IPS-15b (cell line): ENCODE results near the gene MT1A.
"Not testable (repeated sequence)": the region's sequence is repeated elsewhere in the genome, so short reads cannot be mapped to it uniquely, and the experiment has no call there.

Experiments used
- H3K27me3 ChIP-seq: one replicate; pipeline ENCODE4 v1.6.1; 2013; ENCODE audit warnings: low read length; ENCODE audit not compliant: control insufficient read depth, insufficient read depth
- H3K36me3 ChIP-seq: one replicate; pipeline ENCODE4 v1.6.1; 2013; ENCODE audit warnings: low read length; ENCODE audit not compliant: control insufficient read depth, insufficient read depth
- H3K4me1 ChIP-seq: one replicate; pipeline ENCODE4 v1.6.1; 2013; ENCODE audit warnings: mild to moderate bottlenecking, low read length; ENCODE audit not compliant: control insufficient read depth, insufficient read depth
- H3K4me3 ChIP-seq: one replicate; pipeline ENCODE4 v1.5.1; 2013; ENCODE audit warnings: low read depth, low read length
- H3K9ac ChIP-seq: one replicate; pipeline ENCODE4 v1.6.1; 2013; ENCODE audit warnings: low read depth, mild to moderate bottlenecking, low read length
- H3K9me3 ChIP-seq: one replicate; pipeline ENCODE4 v1.6.1; 2013; ENCODE audit warnings: mild to moderate bottlenecking, low read length; ENCODE audit not compliant: control insufficient read depth, insufficient read depth

Gene MT1A

GRCh38 chr16:56613706-56614105 is 24.8 kb upstream of the MT1A start:
- Histone ChIP-seq H3K27me3 (peaks cover 88% of the 10 kb centered on the region), H3K9ac (no peak overlapping the region), H3K36me3 (no peaks in the 10 kb centered on the region), H3K4me1 (peaks cover 15% of the 10 kb centered on the region), H3K9me3 (no peaks in the 10 kb centered on the region), H3K4me3 (no peak overlapping the region)

- no peak overlapping the region for H3K4me3 ChIP-seq
- H3K4me1 ChIP-seq = peaks cover 11% of the 10 kb centered on the region
- no peaks in the 10 kb centered on the region for H3K36me3 ChIP-seq
- no peak overlapping the region for H3K9ac ChIP-seq
- H3K9me3 ChIP-seq = no peaks in the 10 kb centered on the region
- H3K27me3 ChIP-seq = peaks cover 88% of the 10 kb centered on the region
Measured at GRCh38 chr16:56614549-56614991, 23.9 kb upstream of the MT1A start.

- peaks cover 9% of the 10 kb centered on the region for H3K4me1 ChIP-seq
- H3K9me3 ChIP-seq = no peaks in the 10 kb centered on the region
- no peaks in the 10 kb centered on the region for H3K36me3 ChIP-seq
- H3K4me3 ChIP-seq = no peak overlapping the region
- no peak overlapping the region for H3K9ac ChIP-seq
- H3K27me3 ChIP-seq = peaks cover 88% of the 10 kb centered on the region
Measured at GRCh38 chr16:56615353-56615752, 23.1 kb upstream of the MT1A start.

DNA sequence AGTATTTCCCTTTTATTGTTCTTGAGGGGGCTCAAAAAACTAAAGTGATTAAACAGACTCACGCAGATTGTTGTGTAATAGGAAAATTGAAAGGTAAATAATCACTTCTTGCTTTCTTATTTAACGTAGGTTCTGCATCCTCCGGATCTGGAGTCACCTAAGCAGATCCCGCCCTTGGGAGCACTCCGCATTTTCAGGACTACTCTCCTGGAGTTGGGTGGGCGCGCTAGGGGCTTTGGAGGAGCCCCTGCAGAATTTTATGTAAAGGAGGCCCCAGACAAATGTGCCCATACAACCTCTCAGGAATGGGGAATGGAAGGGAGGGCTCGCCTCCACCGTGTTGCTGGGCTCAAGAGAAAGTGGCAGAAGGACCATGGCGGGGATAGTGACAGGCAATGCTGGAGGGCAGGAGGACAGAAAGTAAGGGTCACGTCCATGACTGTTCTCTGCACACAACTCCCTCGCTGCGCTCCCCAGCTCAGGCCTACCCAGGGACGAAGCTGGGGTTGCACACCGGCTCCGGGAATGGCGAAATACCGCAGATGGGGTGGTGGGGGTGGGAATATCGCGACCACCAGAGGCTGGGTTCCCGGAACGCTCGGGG is 21.8 kb upstream of the MT1A start:
- Histone ChIP-seq H3K27me3 (peaks cover 81% of the 10 kb centered on the region), H3K9me3 (no peaks in the 10 kb centered on the region), H3K4me3 (peak overlapping the region; percentile 67), H3K9ac (no peak overlapping the region), H3K4me1 (peaks cover 12% of the 10 kb centered on the region), H3K36me3 (no peaks in the 10 kb centered on the region)

GRCh38 chr16:56617212-56618085 is 21.0 kb upstream of the MT1A start:
- Histone ChIP-seq H3K9ac (no peak overlapping the region), H3K4me1 (peaks cover 17% of the 10 kb centered on the region), H3K36me3 (no peaks in the 10 kb centered on the region), H3K4me3 (peak overlapping the region; percentile 67), H3K9me3 (no peaks in the 10 kb centered on the region), H3K27me3 (peaks cover 80% of the 10 kb centered on the region)

- H3K4me3 ChIP-seq = peak overlapping the region; percentile 18
- H3K27me3 ChIP-seq = peaks cover 85% of the 10 kb centered on the region
- H3K9ac ChIP-seq = no peak overlapping the region
Measured at GRCh38 chr16:56618138-56618537, 20.3 kb upstream of the MT1A start.

GRCh38 chr16:56620339-56620897 is 18.0 kb upstream of the MT1A start:
- Histone ChIP-seq H3K9me3 (no peaks in the 10 kb centered on the region), H3K36me3 (no peaks in the 10 kb centered on the region), H3K9ac (no peak overlapping the region), H3K4me3 (no peak overlapping the region), H3K4me1 (peaks cover 17% of the 10 kb centered on the region), H3K27me3 (peaks cover 88% of the 10 kb centered on the region)

More at GRCh38 chr16:56618138-56618537, 20.3 kb upstream of the MT1A start:
- Histone ChIP-seq H3K9me3 (no peaks in the 10 kb centered on the region), H3K36me3 (no peaks in the 10 kb centered on the region), H3K4me1 (peaks cover 17% of the 10 kb centered on the region)

GRCh38 chr16:56621665-56622445 is 16.6 kb upstream of the MT1A start:
- Histone ChIP-seq H3K4me1 (peaks cover 20% of the 10 kb centered on the region), H3K27me3 (peaks cover 90% of the 10 kb centered on the region)
- not testable (repeated sequence) for H3K4me3 ChIP-seq, H3K36me3 ChIP-seq, H3K9me3 ChIP-seq, H3K9ac ChIP-seq

DNA sequence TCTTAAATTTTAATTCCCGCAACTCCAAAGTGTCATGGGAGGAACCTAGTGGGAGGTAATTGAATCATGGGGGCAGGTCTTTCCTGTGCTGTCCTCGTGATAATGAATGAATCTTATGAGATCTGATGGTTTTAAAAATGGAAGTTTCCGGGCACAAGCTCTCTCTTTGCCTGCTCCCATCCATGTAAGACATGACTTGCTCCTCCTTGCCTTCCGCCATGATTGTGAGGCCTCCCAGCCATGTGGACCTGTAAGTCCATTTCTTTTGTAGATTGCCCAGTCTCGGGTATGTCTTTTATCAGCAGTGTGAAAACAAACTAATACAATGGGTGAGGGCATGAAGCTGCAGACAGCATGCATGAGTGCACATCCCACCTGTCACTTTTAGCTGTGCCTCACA is 15.3 kb upstream of the MT1A start:
- H3K36me3 ChIP-seq, H3K4me3 ChIP-seq, H3K9ac ChIP-seq, H3K9me3 ChIP-seq: not testable (repeated sequence)
- peaks cover 86% of the 10 kb centered on the region for H3K27me3 ChIP-seq
- peaks cover 14% of the 10 kb centered on the region for H3K4me1 ChIP-seq

DNA sequence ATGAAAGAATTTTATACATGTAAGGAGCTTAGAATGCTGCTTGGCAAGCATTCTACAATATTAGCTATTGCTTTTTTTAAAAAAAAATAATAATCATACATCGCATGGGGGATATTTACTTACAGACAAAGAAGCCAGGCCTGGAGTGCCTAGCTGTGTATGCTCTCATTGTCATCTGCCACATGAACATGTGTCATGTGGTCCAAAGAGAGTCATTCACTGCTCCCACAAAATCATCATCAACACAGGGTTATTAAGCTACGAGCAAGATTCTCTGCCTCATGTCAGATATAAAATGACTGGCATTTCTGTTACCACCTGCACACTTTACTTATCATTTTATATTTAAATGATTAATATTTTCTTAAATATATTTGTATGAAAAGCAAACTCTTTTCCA is 14.8 kb upstream of the MT1A start:
- Histone ChIP-seq H3K9ac (no peak overlapping the region), H3K27me3 (peaks cover 86% of the 10 kb centered on the region), H3K4me3 (no peak overlapping the region), H3K4me1 (peaks cover 14% of the 10 kb centered on the region), H3K36me3 (no peaks in the 10 kb centered on the region), H3K9me3 (no peaks in the 10 kb centered on the region)

GRCh38 chr16:56625140-56625942 is 13.1 kb upstream of the MT1A start, which contains the start of gene MT1E:
TSS of gene MT1E (plus strand) at chr16:56625781. CDS start at chr16:56625852, 71 bp downstream.
- peak within 1 kb of the TSS; percentile 24 for H3K9ac ChIP-seq
- H3K4me3 ChIP-seq = peak within 1 kb of the TSS; percentile 67
- H3K27me3 ChIP-seq = peaks cover 86% of the 10 kb centered on the region
- H3K9me3 ChIP-seq = no peaks in the 10 kb centered on the region
- H3K4me1 ChIP-seq = peaks cover 14% of the 10 kb centered on the region
- no peaks in the 10 kb centered on the region for H3K36me3 ChIP-seq
